Measurements from ENCODE around the gene ALAS1.

DNA sequence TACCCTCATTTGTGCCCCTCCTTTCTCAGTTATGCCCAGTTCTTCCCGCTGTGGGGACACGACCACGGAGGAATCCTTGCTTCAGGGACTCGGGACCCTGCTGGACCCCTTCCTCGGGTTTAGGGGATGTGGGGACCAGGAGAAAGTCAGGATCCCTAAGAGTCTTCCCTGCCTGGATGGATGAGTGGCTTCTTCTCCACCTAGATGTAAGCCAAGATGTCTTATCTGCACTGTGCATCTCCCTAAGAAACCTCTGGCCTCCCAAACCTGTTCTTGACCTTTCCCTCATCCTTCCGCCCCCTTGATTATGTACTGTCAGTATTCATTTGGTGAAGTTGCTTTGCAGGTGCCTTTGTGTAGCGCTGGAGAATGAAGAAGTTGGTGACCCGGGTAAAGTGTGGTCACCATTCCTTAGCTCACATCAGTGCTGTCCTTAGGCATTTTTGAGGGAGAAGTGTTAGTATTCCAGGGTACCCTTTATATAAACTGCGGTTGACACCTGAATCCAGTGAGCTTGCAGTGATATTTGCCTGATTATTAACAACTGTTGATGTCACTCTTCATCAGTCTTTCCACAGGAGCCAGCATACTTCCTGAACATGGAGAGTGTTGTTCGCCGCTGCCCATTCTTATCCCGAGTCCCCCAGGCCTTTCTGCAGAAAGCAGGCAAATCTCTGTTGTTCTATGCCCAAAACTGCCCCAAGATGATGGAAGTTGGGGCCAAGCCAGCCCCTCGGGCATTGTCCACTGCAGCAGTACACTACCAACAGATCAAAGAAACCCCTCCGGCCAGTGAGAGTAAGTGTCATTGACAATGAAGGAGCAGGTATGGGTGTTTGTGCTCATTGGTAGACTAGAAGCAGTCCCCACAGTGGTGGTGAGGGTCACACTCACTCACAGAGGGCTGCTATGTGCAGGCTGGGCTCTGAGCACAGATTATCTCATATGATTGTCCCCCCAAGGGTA, 966 bp downstream of the ALAS1 start:
- TF ChIP-seq, protein P1, sequence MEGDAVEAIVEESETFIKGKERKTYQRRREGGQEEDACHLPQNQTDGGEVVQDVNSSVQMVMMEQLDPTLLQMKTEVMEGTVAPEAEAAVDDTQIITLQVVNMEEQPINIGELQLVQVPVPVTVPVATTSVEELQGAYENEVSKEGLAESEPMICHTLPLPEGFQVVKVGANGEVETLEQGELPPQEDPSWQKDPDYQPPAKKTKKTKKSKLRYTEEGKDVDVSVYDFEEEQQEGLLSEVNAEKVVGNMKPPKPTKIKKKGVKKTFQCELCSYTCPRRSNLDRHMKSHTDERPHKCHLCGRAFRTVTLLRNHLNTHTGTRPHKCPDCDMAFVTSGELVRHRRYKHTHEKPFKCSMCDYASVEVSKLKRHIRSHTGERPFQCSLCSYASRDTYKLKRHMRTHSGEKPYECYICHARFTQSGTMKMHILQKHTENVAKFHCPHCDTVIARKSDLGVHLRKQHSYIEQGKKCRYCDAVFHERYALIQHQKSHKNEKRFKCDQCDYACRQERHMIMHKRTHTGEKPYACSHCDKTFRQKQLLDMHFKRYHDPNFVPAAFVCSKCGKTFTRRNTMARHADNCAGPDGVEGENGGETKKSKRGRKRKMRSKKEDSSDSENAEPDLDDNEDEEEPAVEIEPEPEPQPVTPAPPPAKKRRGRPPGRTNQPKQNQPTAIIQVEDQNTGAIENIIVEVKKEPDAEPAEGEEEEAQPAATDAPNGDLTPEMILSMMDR (IDR thresholded peaks at IDR 0.05) = no peak
- TF ChIP-seq EZH2 (IDR thresholded peaks at IDR 0.05; ENCODE audit: borderline replicate concordance, insufficient read depth, low read depth, low read length, poor library complexity, severe bottlenecking) = no peak

All from B cell (primary cell).